ENCODE results near the gene FCHSD2. TPM values are rescaled to one million over a fixed set of nuclear protein-coding genes. Genes with fewer than 3 reads are reported as not detected.
A peak's percentile ranks its signal among the peaks of the same experiment; 100 is the strongest.

Gene FCHSD2
- total and polyA plus RNA-seq, 9 of the 15 experiments (the other 6 are each of a cell fraction or from before 2014, with no cell fraction given): 1.8 to 14.7 (median 6.4) TPM

DNA sequence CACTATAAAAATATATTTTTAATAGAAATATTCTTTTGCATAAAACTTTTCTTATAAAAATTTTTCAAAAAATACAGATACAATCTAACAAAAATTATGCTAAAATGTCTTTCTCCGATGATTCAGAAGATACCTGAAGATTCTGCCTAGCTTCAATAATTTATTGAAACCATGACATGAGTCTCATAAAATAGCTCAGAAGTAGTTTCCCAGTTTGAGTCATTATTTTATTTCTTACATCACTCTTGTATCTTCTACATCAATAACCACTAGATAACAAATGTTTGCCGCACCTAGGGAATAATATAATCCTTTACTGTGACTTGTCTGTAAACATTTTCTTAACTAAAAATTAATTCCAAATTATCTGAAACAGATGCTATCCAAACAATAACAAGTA is 158.6 kb downstream of the FCHSD2 start:
- no peaks in the 10 kb centered on the region for H3K9me3 ChIP-seq (replicated peaks; ENCODE audit: control insufficient read depth, insufficient read depth, low read depth, low read length)
- ATAC-seq (no peak), DNase-seq (ENCODE audit: extremely low read depth in 1 of 4, low spot score in 3 of 4) (no peak), FAIRE-seq (peak; percentile 44)
- no peaks in the 10 kb centered on the region for H4K20me1 ChIP-seq (replicated peaks; ENCODE audit: control insufficient read depth, insufficient read depth, low read length)
- H3K4me3 ChIP-seq: no peak overlapping the region
- intact Hi-C loops (cut with micrococcal nuclease) (no loop called here), in situ Hi-C loops (cut with MboI) (no loop called here)
- no peak overlapping the region for H2AFZ ChIP-seq (ENCODE audit: low read depth, low read length)
- H3K79me2 ChIP-seq (ENCODE audit: control insufficient read depth, insufficient read depth, low read length): no peaks in the 10 kb centered on the region
- H3K27me3 ChIP-seq (ENCODE audit: control insufficient read depth in 2 of 2, insufficient read depth in 2 of 2, low read length in 2 of 2): no peaks in the 10 kb centered on the region
- 95% methylated on average over 2 of the region's 2 CpGs for WGBS (ENCODE audit: insufficient coverage, low coverage, missing lambda C conversion rate)
- CTCF ChIA-PET (ENCODE audit: low intra/inter-chr PET ratio): no interaction called here
- no peaks in the 10 kb centered on the region for H3K4me1 ChIP-seq (replicated peaks in 1 of 2; ENCODE audit: control insufficient read depth in 2 of 2, insufficient read depth in 2 of 2, low read length in 2 of 2)
- POLR2A ChIA-PET: no interaction called here
- H3K36me3 ChIP-seq (ENCODE audit: control insufficient read depth, insufficient read depth, low read length): 0 out of 3 replicates have a peak, but pooled peaks cover 2% of the 10 kb centered on the region
- no peak overlapping the region for H3K4me2 ChIP-seq (ENCODE audit: insufficient read depth, low read length)
- BruUV-seq (replicated peaks): no TSS peak
- H3K9ac ChIP-seq (ENCODE audit: insufficient read depth in 1 of 2, low read depth in 2 of 2, low read length in 2 of 2): no peak overlapping the region
- no peaks in the 10 kb centered on the region for H3K9me1 ChIP-seq (ENCODE audit: control insufficient read depth, insufficient read depth, low read length)
- H3K27ac ChIP-seq (ENCODE audit: extremely low read depth, low read depth, low read length): no peak overlapping the region
- TF ChIP-seq ZC3H8 (IDR thresholded peaks at IDR 0.05): no peak
- TF ChIP-seq ZNF699 (CRISPR knock-in tag; IDR thresholded peaks at IDR 0.05; ENCODE audit: insufficient replicate concordance): no peak
- TF ChIP-seq, protein P1, sequence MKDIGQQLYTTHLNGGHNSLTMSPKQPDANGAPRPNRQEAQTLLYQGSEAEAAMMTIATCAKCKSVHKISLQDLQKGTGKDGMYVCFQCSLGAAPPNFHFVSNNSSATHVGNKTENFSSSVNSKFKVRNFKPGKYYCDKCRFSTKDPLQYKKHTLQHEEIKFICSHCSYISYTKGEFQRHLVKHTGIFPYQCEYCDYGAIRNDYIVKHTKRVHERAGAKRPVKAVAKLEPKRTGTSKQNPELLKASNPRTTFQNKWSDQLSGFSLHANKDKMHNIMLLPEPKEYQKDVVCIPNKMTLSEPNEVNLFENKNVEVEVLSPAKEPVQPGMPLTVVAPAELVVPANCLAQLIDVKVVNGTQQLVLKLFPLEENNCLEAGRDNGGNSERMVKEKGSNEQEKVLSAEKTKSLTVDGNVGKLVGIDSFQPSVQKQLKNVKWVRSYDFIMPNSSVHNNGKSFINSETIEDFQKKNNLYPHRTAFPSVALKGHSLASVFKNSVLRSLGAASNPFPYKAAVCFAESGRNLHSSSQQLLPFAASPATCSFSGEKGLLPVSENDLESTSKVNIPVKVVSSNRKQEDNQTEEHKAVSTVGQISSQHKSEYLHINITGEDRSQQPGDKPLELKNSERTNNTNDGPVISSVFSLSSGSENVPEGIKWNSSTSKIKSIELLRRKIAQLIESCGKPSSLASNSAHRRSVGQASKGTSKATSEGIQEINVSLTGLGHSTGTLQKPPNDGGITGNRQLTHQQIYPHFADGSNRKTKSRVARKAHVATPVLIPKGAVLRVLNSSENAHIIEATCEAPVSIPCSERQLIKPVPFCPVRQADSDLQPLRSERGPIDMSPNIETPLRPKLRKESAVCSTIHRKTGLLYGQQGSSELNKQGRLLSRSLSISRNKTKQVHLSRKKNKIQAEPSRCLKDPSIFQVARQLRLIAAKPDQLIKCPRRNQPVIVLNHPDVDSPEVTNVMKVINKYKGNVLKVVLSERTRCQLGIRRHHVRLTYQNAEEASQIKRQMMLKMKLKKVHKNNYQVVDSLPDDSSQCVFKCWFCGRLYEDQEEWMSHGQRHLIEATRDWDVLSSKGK (CRISPR knock-in tag; IDR thresholded peaks at IDR 0.05): no peak
- TF ChIP-seq NFE2L1 (tag; IDR thresholded peaks at IDR 0.05; ENCODE audit: borderline replicate concordance, low read depth): no peak
- TF ChIP-seq, protein P2, sequence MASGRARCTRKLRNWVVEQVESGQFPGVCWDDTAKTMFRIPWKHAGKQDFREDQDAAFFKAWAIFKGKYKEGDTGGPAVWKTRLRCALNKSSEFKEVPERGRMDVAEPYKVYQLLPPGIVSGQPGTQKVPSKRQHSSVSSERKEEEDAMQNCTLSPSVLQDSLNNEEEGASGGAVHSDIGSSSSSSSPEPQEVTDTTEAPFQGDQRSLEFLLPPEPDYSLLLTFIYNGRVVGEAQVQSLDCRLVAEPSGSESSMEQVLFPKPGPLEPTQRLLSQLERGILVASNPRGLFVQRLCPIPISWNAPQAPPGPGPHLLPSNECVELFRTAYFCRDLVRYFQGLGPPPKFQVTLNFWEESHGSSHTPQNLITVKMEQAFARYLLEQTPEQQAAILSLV (tag; IDR thresholded peaks at IDR 0.05): no peak
- TF ChIP-seq POLR3G (IDR thresholded peaks at IDR 0.05; ENCODE audit: extremely low read depth, insufficient read length, insufficient replicate concordance): no peak
- no peak for TF ChIP-seq HDAC2 (IDR thresholded peaks at IDR 0.05)
- TF ChIP-seq, protein P3, sequence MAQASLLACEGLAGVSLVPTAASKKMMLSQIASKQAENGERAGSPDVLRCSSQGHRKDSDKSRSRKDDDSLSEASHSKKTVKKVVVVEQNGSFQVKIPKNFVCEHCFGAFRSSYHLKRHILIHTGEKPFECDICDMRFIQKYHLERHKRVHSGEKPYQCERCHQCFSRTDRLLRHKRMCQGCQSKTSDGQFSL (CRISPR knock-in tag; IDR thresholded peaks at IDR 0.05): no peak
- TF ChIP-seq, protein P3 (tag; IDR thresholded peaks at IDR 0.05): no peak
- TF ChIP-seq ZNF695 (CRISPR knock-in tag; IDR thresholded peaks at IDR 0.05): no peak
- TF ChIP-seq, protein P4, sequence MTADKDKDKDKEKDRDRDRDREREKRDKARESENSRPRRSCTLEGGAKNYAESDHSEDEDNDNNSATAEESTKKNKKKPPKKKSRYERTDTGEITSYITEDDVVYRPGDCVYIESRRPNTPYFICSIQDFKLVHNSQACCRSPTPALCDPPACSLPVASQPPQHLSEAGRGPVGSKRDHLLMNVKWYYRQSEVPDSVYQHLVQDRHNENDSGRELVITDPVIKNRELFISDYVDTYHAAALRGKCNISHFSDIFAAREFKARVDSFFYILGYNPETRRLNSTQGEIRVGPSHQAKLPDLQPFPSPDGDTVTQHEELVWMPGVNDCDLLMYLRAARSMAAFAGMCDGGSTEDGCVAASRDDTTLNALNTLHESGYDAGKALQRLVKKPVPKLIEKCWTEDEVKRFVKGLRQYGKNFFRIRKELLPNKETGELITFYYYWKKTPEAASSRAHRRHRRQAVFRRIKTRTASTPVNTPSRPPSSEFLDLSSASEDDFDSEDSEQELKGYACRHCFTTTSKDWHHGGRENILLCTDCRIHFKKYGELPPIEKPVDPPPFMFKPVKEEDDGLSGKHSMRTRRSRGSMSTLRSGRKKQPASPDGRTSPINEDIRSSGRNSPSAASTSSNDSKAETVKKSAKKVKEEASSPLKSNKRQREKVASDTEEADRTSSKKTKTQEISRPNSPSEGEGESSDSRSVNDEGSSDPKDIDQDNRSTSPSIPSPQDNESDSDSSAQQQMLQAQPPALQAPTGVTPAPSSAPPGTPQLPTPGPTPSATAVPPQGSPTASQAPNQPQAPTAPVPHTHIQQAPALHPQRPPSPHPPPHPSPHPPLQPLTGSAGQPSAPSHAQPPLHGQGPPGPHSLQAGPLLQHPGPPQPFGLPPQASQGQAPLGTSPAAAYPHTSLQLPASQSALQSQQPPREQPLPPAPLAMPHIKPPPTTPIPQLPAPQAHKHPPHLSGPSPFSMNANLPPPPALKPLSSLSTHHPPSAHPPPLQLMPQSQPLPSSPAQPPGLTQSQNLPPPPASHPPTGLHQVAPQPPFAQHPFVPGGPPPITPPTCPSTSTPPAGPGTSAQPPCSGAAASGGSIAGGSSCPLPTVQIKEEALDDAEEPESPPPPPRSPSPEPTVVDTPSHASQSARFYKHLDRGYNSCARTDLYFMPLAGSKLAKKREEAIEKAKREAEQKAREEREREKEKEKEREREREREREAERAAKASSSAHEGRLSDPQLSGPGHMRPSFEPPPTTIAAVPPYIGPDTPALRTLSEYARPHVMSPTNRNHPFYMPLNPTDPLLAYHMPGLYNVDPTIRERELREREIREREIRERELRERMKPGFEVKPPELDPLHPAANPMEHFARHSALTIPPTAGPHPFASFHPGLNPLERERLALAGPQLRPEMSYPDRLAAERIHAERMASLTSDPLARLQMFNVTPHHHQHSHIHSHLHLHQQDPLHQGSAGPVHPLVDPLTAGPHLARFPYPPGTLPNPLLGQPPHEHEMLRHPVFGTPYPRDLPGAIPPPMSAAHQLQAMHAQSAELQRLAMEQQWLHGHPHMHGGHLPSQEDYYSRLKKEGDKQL (CRISPR knock-in tag; IDR thresholded peaks at IDR 0.05; ENCODE audit: borderline replicate concordance): no peak
- TF ChIP-seq NBN (IDR thresholded peaks at IDR 0.05; ENCODE audit: low read depth): no peak

Data from K562 (cell line).